Measurements from ENCODE around the gene RFX7.

- TF ChIP-seq EZH2 (IDR thresholded peaks at IDR 0.05; ENCODE audit: borderline replicate concordance, low read depth, low read length, poor library complexity, severe bottlenecking) (no peak), CTCF (conservative IDR thresholded peaks at IDR 0.05; ENCODE audit: low read depth, low read length) (no peak)
These were observed 196.3 kb downstream of the RFX7 start for GRCh38 chr15:56047354-56047753.
